ENCODE data around the gene MAML3. TPM values are rescaled to one million over a fixed set of nuclear protein-coding genes. Genes with fewer than 3 reads are reported as not detected.

Gene MAML3
- total RNA-seq, 1 donor: 4.4 TPM

DNA sequence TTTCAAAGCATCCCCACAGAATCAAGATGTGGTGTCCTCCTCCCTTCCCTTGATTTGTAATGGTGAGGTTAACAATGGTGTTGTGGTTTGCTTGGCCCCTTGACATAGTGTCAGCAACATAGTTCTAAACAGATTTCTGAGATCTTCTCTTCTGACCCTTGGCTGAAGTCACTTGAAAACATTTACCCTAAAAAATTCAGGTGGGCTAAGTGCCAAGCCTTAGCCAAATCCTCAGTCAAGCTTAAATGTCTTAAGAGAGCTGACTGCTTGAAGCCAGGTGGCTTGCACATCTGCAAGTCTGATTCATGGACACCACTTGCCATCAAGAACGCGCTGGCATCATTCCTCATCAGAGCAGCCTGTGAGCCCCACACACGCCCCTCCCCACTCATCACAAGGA, 315.2 kb downstream of the MAML3 start:
- H3K4me3 ChIP-seq (ENCODE audit: low read length): no peak overlapping the region
- no peaks in the 10 kb centered on the region for H3K9me3 ChIP-seq (ENCODE audit: low read depth, low read length)
- H3K4me1 ChIP-seq (ENCODE audit: insufficient read depth, low read length): peaks cover 31% of the 10 kb centered on the region

DNA sequence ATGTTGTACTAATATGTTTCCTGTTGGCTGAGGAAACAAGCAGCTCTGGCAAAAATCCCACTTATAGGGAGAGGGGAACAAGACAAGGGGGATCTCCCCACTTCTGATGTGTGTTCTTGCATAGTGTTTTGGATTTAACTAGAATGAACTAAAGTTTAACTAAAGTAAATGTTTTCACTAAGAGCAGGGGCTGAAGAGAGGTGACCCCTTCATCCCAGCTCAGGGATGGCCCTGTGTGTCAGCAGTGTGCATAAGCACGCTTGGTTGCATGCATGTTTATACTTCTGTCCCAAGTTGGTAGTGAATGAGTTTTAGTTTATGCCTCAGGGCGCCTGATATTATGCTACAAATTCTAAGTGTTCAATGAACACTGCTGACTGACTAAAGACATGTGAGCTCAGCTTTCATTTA, 319.0 kb downstream of the MAML3 start:
- H3K27me3 ChIP-seq (ENCODE audit: insufficient read depth, low read length): no peaks in the 10 kb centered on the region
- H3K9me3 ChIP-seq (ENCODE audit: low read depth, low read length): no peaks in the 10 kb centered on the region
- no peaks in the 10 kb centered on the region for H3K4me1 ChIP-seq (ENCODE audit: insufficient read depth, low read length)
- H3K4me3 ChIP-seq (ENCODE audit: low read length): no peak overlapping the region

More for the DNA sequence above, 315.2 kb downstream of the MAML3 start:
- no peaks in the 10 kb centered on the region for H3K27me3 ChIP-seq (ENCODE audit: insufficient read depth, low read length)

DNA sequence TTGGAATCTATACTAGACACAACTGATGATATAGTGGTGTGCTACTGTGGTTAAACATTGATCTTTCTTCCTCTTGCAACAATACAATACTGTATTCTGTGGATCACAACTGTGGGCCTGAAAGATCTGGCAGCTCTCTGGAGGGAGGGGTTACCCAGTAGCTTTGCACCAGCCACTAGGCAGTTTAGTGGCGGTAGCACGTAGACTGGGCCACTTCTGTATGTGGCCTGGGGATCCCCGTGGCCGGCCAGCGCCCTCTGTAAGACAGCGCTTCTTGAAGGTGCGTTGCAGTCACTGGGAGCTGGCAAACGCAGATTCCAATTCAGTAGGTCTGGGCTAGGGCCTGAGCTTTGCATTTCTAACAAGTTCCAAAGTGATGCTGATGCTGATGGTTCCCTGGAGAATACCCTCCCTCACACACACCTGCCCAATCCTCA, 319.7 kb downstream of the MAML3 start:
- Histone ChIP-seq H3K27me3 (ENCODE audit: insufficient read depth, low read length) (no peaks in the 10 kb centered on the region), H3K9me3 (ENCODE audit: low read depth, low read length) (no peaks in the 10 kb centered on the region), H3K4me1 (ENCODE audit: insufficient read depth, low read length) (peaks cover 2% of the 10 kb centered on the region), H3K4me3 (ENCODE audit: low read length) (no peak overlapping the region)

DNA sequence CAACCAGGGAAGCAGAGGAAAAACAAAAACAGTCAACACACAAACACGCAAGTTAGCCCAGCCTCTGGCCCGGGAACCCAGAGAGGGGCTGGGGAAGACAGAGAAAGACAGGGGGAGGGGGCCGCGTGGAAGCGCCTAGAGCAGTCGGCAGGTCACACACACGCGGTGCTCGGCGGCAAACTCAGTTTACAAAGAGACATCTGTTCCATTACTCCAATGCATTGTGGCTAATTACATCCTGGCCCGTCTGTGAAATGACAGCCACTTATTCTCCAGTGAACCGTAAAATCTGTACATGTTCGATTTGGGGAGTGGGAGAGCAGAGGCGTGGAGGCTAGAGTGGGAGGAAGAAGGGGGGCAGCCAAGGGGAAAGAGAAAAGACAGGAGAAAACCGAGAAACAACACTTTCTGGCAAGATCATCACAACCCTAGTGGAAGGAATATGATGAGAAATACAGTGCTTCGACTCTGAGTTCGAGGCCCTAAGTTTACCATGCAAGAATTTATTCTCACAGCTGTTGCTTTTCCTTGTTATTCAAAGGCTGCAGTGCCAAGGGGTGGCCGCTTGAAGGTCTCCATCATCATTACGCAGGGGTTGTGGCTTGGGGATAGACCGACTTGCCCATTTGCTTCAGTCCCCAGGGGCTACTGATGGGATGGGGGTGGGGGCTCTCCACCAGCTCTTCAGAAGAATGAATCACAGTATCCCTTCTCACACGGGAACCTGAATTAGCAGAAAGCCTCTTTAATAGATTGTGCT, 320.7 kb downstream of the MAML3 start:
- Histone ChIP-seq H3K4me1 (ENCODE audit: insufficient read depth, low read length) (peaks cover 11% of the 10 kb centered on the region), H3K4me3 (ENCODE audit: low read length) (no peak overlapping the region), H3K27me3 (ENCODE audit: insufficient read depth, low read length) (no peaks in the 10 kb centered on the region), H3K9me3 (ENCODE audit: low read depth, low read length) (no peaks in the 10 kb centered on the region)

DNA sequence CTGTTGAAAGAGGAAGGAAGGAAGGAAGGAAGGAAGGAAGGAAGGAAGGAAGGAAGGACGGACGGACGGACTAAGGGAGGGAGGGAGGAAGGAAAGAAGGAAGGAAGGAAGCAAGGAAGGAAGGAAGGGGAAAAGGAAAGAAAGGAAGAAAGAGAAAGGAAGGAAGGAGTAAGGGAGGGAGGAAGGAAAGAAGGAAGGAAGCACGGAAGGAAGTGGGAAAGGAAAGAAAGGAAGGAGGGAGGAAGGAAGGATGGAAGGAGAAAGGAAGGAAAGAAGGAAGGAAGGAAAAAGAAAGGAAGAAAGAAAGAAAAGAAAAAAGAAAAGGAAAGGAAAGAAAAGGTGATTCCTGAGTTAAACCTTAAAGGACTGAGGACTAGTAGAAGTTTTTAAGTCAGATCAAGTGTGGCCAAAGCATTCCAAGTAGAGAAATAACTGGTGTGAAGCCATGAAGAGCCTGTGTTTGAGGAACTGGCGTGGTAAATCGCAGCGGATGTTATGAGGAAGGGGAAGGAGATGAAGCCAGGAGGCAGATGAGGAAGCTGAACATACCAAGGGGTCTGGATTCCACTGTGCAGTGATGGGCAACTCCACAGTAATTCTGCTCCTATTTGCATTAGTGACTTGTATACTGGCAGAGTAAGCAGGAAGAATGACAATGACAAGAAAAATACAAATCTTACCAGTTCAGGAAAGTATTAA, 324.9 kb downstream of the MAML3 start:
- peaks cover 12% of the 10 kb centered on the region for H3K4me1 ChIP-seq (ENCODE audit: insufficient read depth, low read length)
- H3K27me3 ChIP-seq (ENCODE audit: insufficient read depth, low read length): no peaks in the 10 kb centered on the region
- no peak overlapping the region for H3K4me3 ChIP-seq (ENCODE audit: low read length)
- H3K9me3 ChIP-seq (ENCODE audit: low read depth, low read length): no peaks in the 10 kb centered on the region

DNA sequence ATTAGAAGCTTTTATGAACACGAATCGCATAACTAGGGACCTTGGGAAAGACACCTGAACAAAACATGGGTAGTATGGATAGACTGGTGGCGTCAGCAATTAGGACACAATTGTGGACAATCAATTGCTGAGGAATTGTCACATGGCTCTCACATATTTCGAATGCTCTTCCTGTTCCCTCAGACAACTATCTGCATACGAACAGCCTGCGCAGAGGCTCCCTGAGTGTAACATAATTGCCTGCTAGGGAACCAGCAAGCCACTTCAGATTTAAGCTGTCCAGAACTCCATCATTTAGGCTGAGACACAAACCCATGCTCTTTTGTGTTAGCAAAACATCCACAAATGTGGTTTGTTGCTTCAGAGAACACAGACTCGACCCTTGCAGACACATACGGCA, 327.6 kb downstream of the MAML3 start:
- Histone ChIP-seq H3K4me3 (ENCODE audit: low read length) (no peak overlapping the region), H3K4me1 (ENCODE audit: insufficient read depth, low read length) (peaks cover 12% of the 10 kb centered on the region), H3K27me3 (ENCODE audit: insufficient read depth, low read length) (no peaks in the 10 kb centered on the region), H3K9me3 (ENCODE audit: low read depth, low read length) (no peaks in the 10 kb centered on the region)

DNA sequence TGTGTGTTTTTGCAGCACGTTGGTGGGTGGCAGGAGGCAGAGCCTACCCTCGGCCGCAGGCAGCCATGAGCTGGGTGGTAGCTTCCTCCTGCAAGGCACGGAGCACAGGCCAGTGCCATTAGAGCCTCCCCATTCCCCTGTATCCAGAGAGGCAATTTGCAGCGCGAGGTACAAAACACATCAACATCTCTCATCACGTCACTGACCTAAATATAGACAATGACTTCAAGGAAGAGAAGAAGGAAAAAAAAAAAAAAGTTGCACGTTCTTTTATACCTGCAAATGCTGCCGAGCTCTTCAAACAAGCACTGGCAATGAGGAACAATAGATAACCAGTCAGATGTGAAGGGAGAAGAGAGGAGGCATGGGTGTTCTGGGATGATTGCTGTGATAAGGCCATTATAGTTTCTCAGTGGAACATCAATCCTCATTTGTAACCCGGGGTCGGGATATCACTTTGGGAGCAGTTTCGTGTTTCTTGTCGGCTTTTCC, 328.4 kb downstream of the MAML3 start:
- Histone ChIP-seq H3K4me3 (ENCODE audit: low read length) (no peak overlapping the region), H3K27me3 (ENCODE audit: insufficient read depth, low read length) (no peaks in the 10 kb centered on the region), H3K4me1 (ENCODE audit: insufficient read depth, low read length) (peaks cover 12% of the 10 kb centered on the region), H3K9me3 (ENCODE audit: low read depth, low read length) (no peaks in the 10 kb centered on the region)

DNA sequence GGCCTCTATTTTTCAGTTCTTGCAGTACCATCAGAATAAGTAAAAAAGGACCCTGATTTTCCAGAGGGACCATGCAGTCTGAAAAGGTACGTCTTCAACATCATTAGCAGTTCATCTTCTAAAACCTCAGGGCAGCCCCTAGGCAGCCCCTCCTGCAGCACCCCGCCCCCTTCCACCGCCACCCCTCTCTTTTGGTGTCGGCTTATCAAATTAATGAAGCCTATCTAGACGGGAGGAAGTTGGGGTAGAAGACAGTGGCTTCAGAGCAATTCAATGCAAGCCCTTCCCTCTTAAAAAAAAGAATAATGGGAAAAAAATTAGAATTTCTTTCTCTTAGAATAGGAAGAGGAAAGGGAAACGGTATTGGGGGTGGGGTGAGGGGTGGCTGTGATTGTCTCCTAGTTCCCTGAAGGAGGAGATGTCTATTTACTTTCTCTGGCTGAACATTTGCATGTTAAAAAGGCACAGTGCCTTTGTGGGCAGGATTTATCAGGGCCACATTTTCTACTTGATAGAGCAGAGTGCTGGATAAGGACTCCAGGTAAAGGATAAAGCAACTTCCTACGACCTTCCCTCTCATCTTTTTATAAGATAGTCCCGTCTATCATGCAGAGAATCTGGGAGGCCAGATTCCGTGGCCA, 329.0 kb downstream of the MAML3 start:
- no peaks in the 10 kb centered on the region for H3K9me3 ChIP-seq (ENCODE audit: low read depth, low read length)
- no peaks in the 10 kb centered on the region for H3K27me3 ChIP-seq (ENCODE audit: insufficient read depth, low read length)
- no peak overlapping the region for H3K4me3 ChIP-seq (ENCODE audit: low read length)
- H3K4me1 ChIP-seq (ENCODE audit: insufficient read depth, low read length): peaks cover 12% of the 10 kb centered on the region

DNA sequence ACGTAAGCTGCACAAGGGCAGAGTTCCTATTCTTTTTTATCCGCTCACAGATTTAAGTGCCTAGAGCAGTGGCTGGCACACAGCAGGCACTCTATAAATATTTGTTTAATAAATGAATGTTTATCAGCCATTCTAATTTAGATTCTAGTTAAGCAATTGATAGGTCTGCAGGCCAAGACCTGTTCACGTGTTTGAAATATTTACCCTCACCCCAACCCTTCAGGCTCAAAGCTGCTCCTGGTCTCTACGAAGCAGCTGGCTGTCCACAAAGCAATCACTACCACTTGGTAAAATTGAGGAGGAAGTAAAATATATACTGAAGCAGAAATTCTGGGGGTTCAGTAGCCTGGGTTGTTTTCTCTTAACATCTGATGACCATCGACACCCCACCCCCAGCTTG, 330.2 kb downstream of the MAML3 start:
- Histone ChIP-seq H3K27me3 (ENCODE audit: insufficient read depth, low read length) (no peaks in the 10 kb centered on the region), H3K4me1 (ENCODE audit: insufficient read depth, low read length) (peaks cover 6% of the 10 kb centered on the region), H3K4me3 (ENCODE audit: low read length) (no peak overlapping the region), H3K9me3 (ENCODE audit: low read depth, low read length) (no peaks in the 10 kb centered on the region)

DNA sequence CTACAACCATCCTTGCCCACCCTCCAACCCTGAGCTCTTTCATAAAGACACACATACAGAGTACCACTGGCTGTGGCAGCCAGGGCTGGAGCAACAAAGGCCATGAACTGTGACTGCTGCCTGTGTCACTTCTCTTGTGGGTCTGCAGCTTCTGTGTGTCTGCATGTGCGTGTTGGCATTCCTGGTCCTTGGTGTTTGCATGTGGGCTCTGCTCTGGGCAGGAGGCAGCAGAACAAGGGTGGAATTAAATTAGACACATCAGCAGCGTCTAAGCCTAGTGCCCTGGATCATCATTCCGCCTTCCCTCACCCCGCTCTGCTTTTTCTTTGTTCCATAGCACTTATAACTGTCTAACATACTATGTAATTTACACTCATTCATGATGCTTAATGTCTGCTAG, 330.6 kb downstream of the MAML3 start:
- Histone ChIP-seq H3K4me1 (ENCODE audit: insufficient read depth, low read length) (peaks cover 2% of the 10 kb centered on the region), H3K9me3 (ENCODE audit: low read depth, low read length) (no peaks in the 10 kb centered on the region), H3K27me3 (ENCODE audit: insufficient read depth, low read length) (no peaks in the 10 kb centered on the region), H3K4me3 (ENCODE audit: low read length) (no peak overlapping the region)

DNA sequence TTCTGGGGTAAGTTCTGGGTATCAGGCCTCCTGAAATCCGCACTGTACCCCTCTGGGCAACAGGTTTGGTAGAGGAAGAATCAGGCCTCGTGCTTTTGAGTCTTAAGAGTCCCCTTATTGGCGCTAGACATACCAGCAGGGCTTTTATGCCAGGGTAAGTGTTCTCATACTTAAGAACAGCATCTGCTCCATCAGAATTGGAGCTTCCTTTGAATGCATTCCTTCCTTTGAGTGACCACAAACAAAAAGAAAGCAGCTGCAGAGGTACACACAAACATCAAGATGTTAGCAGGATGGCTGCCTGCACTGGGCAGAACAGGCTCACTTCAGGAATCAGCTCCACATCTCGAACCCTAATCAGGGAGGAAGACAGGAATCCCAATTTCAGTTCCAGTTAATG, 331.6 kb downstream of the MAML3 start:
- no peaks in the 10 kb centered on the region for H3K27me3 ChIP-seq (ENCODE audit: insufficient read depth, low read length)
- no peaks in the 10 kb centered on the region for H3K4me1 ChIP-seq (ENCODE audit: insufficient read depth, low read length)
- no peaks in the 10 kb centered on the region for H3K9me3 ChIP-seq (ENCODE audit: low read depth, low read length)
- no peak overlapping the region for H3K4me3 ChIP-seq (ENCODE audit: low read length)

DNA sequence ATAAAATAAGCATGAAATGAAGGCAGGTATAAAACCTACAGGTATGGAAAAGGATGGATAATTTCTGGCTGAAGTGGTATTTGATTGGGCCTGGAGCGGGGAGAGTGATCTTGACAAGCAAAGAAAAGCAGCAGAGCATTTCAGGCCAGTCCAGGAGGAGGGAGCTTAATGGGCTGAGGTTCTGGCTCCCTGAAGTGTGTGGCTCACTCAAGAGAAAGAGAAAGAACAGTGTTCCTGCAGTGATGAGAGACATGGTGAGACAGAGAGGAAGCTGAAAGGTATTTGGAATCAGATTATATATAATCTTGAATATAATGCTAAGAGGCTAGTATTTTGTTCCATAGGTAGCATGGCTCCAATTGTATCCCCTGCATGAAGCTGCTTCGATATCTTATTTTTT, 334.9 kb downstream of the MAML3 start:
- Histone ChIP-seq H3K27me3 (ENCODE audit: insufficient read depth, low read length) (no peaks in the 10 kb centered on the region), H3K4me3 (ENCODE audit: low read length) (no peak overlapping the region), H3K4me1 (ENCODE audit: insufficient read depth, low read length) (peaks cover 23% of the 10 kb centered on the region), H3K9me3 (ENCODE audit: low read depth, low read length) (no peaks in the 10 kb centered on the region)

DNA sequence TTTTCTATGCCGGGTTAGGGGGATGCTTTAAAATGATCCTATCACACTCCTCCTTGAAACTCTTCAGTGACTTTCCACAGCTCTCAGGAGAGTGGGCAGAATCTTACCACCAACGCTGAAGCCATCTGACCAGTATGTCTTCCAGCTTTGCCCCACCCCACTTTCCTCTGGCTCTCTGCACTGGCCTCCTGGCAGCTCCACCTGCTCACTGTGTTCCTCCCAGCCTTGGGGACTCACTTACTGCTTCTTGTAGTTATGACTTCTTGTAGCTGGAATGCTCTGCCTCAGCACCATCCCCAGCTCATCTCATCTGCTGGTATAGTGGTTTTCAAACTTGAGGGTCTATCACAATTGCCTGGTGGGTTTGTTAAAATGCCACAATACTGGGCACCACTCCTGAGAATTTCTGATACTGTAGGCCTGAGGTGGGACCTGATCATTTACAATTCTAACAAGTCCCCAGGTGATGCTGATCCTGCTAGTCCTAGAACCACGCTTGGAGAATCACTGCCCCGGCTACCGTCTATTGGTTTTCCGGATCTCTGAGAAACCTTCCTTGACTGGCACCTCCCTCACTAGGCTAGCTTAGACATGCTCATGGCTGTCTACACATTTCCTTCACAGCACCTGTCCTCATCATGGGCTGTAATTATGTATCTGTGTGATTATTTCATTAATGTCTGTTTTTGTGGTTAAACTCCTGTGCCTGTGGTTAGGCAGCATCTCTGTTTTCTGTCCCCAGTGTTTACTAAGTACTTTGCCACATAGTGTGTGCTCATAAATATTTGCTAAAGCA, 336.1 kb downstream of the MAML3 start:
- Histone ChIP-seq H3K27me3 (ENCODE audit: insufficient read depth, low read length) (no peaks in the 10 kb centered on the region), H3K4me3 (ENCODE audit: low read length) (no peak overlapping the region), H3K4me1 (ENCODE audit: insufficient read depth, low read length) (peaks cover 29% of the 10 kb centered on the region), H3K9me3 (ENCODE audit: low read depth, low read length) (no peaks in the 10 kb centered on the region)

DNA sequence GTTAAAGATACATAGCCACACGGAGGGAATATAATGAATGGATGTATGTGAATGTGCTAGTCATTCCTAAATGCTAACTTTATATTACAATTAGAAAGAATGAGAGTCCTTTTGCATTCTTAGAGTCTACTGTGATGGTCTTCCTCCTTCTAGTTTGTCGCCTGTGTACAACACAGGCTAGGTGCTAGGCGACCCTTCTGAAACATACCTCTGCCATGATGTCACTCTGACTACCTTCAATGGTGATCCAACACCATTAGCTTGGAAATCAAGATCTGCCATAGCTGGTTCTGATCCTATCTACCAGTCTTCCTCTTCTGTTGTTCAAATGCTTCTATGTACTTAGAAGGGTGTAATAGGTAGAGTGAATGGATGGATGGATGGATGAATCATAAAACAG, 337.1 kb downstream of the MAML3 start:
- Histone ChIP-seq H3K4me3 (ENCODE audit: low read length) (no peak overlapping the region), H3K9me3 (ENCODE audit: low read depth, low read length) (no peaks in the 10 kb centered on the region), H3K4me1 (ENCODE audit: insufficient read depth, low read length) (peaks cover 34% of the 10 kb centered on the region), H3K27me3 (ENCODE audit: insufficient read depth, low read length) (no peaks in the 10 kb centered on the region)

All from mononuclear cell (primary cell).